HK-2 (cell line): ENCODE results near the gene SLC39A6.
A peak's percentile ranks its signal among the peaks of the same experiment; 100 is the strongest.
"Not testable (repeated sequence)": the region's sequence is repeated elsewhere in the genome, so short reads cannot be mapped to it uniquely, and the experiment has no call there.

Source experiments
- DNase-seq: peaks from one replicate; pipeline ENCODE4 v3.0.0-alpha.2; 2018; ENCODE audit not compliant: unreplicated experiment

Gene SLC39A6

DNA sequence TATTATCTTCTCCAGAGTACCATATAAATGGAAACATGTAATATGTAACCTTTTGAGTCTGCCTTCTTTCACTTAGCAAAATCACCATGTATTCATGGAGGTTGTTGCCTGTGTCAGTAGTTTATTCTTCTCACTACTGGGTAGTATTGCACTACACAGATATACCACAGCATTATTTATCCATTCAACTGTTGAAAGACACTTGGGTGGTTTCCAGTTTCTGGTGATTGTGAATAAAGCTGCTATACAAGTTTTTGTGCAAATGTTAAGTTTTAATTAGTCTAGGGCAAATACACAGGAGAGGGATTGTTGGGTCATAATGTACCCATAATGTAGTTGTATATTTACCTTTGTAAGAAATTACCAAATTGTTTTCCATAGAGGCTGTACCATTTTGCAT, 32.2 kb downstream of the SLC39A6 start:
- no peak for DNase-seq

DNA sequence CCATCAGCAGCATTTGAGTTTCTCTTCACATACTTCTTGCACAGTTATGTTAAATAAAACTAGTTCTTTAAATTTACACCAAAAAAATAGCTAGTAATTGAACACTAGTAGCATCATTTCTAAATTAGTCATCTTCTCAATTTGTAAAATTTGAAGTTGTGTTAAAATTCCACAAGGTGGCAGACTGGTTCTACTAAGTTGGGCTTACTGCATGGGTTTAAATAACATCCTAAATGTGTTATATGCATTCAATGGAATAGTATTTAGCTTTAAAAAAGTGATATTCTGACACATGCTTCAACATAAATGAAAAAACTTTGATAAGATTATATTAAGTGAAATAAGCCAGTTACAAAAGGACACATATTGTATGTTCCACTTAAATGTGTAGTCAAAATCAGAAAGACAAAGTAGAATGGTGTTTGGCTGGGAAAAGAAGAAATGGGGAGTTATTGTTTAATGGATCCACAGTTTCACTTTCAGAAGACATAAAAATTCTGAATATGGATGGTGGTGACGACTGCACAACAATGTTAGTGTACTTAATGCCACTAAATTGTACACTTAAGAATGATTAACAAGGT, 33.1 kb downstream of the SLC39A6 start:
- no peak for DNase-seq

GRCh38 chr18:36094431-36094830, 34.7 kb downstream of the SLC39A6 start:
- no peak for DNase-seq

GRCh38 chr18:36092116-36092515, 37.0 kb downstream of the SLC39A6 start:
- DNase-seq = not testable (repeated sequence)

- DNase-seq = no peak
Measured at GRCh38 chr18:36089001-36089400, 40.1 kb downstream of the SLC39A6 start.

DNA sequence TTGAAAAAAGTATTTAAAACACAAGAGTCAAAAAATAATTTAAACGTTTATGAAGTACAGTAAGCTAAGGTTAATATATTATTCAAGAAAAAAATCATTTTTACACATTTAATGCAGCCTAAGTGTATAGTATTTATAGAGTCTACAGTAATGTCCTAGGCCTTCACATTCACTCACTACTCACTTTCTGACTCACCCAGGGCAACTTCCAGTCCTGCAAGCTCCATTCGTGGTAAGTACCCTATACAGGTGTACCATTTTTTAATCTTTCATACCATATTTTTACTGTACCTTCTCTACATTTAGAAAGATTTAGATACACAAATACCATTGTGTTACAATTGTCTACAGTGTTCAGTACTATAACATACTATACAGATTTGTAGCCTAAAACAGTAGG, 40.9 kb downstream of the SLC39A6 start:
- no peak for DNase-seq

DNA sequence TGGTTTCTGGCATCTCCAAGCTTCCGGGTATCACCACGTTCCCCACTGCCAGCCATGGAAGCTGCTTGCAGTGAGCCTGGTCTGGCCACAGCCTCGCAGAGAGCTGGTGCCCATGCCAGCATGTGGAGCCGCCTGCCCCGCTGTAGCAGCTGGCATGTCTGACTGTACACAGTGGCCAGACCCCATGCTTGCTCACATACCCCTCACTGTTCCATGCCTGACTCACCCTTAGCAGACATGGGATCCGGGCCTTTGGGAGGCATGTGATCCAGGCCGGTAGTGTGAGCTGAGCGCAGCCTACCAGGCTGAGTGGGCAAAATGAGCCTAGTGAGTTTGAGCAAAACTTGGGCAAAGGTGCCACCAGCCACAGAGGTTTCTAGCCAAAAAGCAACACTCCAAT, 43.0 kb downstream of the SLC39A6 start:
- no peak for DNase-seq

- no peak for DNase-seq
Measured at GRCh38 chr18:36085195-36085594, 43.9 kb downstream of the SLC39A6 start.

- no peak for DNase-seq
Measured at GRCh38 chr18:36083729-36084128, 45.4 kb downstream of the SLC39A6 start.

- not testable (repeated sequence) for DNase-seq
Measured at GRCh38 chr18:36081118-36081517, 48.0 kb downstream of the SLC39A6 start.

DNA sequence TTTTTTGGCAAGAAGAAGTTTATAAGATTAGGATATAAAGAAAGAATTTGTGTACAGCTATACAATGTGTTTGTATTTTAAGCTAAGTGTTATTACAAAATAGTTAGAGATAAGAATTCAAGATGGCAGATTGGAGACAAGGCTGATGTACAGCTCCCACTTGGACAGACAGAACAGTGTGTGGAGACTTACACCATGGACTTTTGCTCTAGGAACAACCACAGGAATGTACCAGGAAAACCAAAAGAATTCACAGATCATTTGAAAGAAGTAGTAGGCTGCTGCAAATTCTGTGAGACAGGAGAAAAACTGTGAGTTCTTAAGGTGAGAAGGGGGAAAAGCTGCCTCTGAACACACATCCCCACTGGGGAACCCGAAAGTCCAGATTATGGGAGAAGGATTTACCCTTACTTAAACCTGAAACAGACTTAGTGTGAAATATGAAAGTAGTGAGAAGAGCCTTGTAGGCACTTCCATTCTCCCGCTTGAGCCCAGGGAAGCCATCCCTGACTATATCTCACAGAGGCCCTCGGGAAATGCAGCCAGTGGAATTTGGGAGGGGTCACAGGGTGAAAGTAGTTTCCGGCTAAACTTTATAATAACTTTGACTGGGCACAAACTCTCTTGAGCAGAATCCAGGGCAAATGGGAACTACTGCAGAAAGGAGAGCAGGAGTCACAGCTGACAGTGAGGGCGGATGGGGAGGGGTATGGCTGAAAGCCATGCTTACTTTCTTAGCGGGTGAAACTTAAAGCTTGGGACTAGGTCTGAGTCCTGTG, 50.2 kb downstream of the SLC39A6 start:
- DNase-seq = no peak

GRCh38 chr18:36077764-36078163, 51.4 kb downstream of the SLC39A6 start:
- not testable (repeated sequence) for DNase-seq

GRCh38 chr18:36075862-36076587, 53.1 kb downstream of the SLC39A6 start:
- no peak for DNase-seq

DNA sequence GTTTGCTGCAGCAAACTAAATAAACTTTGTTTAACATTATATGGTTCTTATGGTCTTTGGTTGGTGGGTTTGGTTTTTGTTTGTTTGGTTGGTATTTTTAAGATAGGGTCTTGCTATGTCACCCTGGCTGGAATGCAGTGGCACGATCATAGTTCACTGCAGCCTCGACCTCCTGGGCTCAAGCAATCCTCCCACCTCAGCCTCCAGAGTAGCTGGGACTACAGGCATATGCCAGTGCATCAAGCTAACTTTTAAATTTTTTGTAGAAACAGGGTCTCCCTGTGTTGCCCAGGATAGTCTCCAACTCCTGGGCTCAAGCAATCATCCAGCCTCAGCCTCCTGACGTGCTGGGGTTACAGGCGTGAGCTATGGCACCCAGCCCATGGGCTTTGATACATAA, 54.7 kb downstream of the SLC39A6 start:
- DNase-seq = no peak

DNA sequence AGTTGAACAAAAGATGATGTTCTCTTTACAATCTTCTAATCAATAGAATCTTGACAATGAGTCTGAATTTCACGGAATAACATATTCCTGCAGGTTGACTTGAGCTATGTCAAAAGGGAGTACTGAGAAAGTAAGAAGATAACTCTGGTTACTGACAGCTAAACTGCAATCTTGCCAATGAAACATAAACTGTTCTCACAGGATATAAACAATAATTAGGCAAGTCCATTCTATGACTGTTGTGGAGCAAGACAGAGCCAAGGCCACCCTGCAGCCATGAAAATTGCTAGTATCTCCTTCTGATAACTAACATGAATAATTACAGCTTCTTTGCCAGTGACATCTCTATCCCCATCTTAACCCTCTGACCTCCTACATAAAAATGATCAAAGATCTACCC, 55.5 kb downstream of the SLC39A6 start:
- DNase-seq = no peak

DNA sequence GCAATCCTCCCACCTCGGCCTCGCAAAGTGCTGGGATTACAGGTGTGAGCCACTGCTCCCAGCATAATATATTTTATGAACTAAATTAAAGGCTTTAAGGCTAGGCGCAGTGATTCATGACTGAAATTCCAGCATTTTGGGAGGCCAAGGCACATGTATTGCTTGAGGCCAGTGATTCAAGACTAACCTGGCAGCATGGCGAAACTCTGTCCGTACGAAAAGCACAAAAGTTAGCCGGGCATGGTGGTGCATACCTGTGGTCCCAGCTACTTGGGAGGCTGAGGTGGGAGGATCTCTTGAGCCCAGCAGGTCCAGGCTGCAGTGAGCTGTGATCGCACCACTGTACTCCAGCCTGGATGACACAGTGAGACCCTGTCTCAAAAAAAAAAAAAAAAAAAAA, 56.7 kb downstream of the SLC39A6 start:
- not testable (repeated sequence) for DNase-seq

DNA sequence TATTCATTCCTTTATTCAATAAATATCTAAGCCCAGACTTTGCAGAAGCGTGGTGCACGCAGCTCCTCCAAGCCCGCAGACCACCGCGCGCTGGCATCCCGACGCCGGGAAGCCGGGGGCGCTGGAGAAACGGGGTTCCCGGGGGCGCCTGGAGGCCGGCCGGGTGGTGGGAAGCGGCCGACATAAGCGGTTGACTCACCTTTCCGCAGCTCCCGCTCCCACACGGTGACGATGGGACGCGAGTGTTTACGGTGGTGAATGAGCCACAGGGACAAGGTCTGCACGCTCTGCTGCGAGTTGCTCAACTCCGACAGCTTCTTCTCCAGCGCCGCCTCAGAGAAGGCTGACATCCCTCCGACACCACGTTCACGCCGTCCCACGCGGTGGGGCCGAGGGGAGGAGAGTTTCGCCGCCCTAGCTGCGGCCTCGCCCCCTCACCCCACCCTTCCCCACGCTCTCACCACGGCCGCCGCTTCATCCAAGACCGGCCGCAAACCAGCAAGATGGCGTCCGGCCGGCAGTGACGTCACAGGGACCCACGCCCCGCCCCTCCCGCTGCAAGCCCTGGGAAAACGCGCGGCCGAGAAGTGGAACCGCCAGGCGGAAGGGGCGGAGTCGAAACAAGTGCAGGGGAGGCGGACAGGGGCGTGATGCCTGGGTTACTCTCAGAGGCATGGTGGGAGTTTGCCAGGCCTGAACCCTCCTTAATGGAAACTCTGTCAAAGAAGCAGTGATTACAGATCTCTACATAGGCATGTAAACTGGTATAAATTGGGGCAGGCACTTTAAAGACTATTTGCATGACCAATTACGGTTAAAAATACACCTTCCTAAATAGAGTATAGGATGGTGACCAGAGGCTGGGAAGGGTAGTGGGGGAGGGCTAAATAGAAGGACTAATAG, 61.8 kb downstream of the SLC39A6 start, which contains the start of gene RPRD1A:
Gene RPRD1A (minus strand): TSS at position 505 of the 903 bp plus-strand sequence. CDS start 155 bp downstream, at position 350.
- DNase-seq = peak; percentile 92

DNA sequence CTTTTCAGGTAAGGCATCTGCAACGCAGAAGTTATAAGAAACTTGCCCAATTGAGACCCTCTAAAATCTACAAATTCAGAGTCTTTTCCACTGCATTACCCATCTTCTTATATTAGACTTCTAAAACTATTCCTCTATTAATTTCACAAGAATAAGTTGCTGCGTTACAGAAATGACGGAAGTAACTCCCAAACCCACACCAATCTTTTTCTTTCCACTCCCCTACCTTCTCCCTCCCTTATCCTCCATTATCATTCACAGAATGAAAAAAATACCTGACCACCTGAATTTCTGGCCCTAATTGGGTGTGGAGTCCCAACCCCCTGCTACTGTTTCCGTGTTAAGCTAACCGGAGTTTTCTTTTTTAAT, 62.5 kb downstream of the SLC39A6 start:
- no peak for DNase-seq

DNA sequence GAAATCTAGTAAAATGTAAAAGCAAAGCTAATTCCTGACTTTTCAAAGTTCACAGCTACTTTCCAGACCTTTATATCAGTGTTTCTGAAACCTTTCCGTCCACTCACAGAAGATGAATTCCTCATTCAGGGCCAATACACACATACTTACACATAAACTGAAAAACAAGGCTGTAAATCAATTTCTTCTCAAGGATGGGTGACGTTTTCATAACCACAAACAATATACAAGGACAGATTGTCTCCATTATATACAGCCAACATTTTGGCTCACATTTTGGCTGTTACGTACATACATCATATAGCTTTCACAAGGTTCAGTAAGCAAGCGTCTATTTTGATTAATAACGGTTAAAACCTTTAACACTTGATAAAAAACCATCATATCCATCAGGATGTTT, 63.1 kb downstream of the SLC39A6 start:
- DNase-seq = no peak

GRCh38 chr18:36064809-36065079, 64.4 kb downstream of the SLC39A6 start:
- not testable (repeated sequence) for DNase-seq

- DNase-seq = no peak
Measured at GRCh38 chr18:36064027-36064808, 64.9 kb downstream of the SLC39A6 start.
